ENCODE data around the gene SLC6A7. TPM values are rescaled to one million over a fixed set of nuclear protein-coding genes. Genes with fewer than 3 reads are reported as not detected.
A peak's percentile ranks its signal among the peaks of the same experiment; 100 is the strongest.

Gene SLC6A7
- total RNA-seq, 1 experiment from 2014 or later: 0.04 TPM

DNA sequence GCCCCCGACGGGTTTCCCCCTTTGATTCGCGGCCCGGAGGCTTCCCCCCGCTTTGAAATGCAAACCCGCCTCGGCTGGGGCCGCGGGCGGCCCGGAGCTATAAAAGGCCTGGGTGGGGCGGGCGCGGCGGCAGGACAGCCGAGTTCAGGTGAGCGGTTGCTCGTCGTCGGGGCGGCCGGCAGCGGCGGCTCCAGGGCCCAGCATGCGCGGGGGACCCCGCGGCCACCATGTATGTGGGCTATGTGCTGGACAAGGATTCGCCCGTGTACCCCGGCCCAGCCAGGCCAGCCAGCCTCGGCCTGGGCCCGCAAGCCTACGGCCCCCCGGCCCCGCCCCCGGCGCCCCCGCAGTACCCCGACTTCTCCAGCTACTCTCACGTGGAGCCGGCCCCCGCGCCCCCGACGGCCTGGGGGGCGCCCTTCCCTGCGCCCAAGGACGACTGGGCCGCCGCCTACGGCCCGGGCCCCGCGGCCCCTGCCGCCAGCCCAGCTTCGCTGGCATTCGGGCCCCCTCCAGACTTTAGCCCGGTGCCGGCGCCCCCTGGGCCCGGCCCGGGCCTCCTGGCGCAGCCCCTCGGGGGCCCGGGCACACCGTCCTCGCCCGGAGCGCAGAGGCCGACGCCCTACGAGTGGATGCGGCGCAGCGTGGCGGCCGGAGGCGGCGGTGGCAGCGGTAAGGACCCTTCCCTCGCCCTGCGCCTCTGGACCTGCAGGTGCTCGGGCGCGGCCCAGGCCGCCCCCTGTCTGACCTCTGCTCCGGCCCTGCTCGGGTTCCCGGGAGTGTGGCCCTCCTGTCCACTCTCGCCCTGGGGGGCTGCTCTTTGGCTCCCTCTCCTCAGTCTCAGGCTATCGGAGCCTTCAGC, 23.0 kb upstream of the SLC6A7 start, which contains the start of gene CDX1:
TSS of gene CDX1 (plus strand) at position 129 of the 862 bp plus-strand sequence. CDS start at position 228, 99 bp downstream.
- H3K4me1 Mint-ChIP-seq: peaks cover 24% of the 10 kb centered on the region
- H3K4me3 Mint-ChIP-seq: peak within 1 kb of the TSS; percentile 55
- H3K36me3 Mint-ChIP-seq: no peaks in the 10 kb centered on the region
- H3K27me3 Mint-ChIP-seq (ENCODE audit: low read depth): peaks cover 93% of the 10 kb centered on the region
- ATAC-seq (peak; percentile 21), DNase-seq (ENCODE audit: low spot score) (peak; percentile 59)
- POLR2A ChIA-PET: interaction anchor here (0.7 kb wide), 2 partner anchors 84 to 1287 kb away, joined by 3 read pairs; no protein-coding TSS in a partner anchor
- CTCF ChIA-PET: interaction anchor here (0.6 to 1.9 kb wide), 9 partner anchors 8 to 391 kb away, joined by 3 to 10 read pairs (median 3); no protein-coding TSS in a partner anchor
- no peaks in the 10 kb centered on the region for H3K9me3 Mint-ChIP-seq
- TF ChIP-seq TP53 (CRISPR knock-in tag; IDR thresholded peaks at IDR 0.05): no peak
- 0 out of 2 replicates have a peak, but pooled peaks have one; percentile 19 for TF ChIP-seq SP1 (CRISPR knock-in tag; conservative IDR thresholded peaks at IDR 0.05)
- no peak within 1 kb of the TSS for H3K27ac Mint-ChIP-seq

DNA sequence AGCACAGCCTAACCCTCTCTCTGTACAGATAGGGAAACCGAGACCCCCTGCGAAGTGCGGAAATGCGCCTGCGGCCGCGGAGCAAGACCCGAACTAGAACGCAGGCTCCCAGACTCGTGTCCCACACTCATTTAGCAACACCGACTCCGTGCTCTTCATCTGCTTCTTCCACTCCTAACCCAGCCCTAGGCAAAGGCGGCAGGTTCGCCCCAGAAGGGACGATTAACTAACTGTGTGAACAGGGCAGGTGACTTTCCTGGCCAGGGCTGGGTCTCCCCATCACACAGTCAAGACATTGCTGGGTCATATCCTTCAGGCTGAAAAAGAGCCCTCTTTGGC, 22.4 kb upstream of the SLC6A7 start:
- Mint-ChIP-seq H3K27ac (no peak overlapping the region), H3K27me3 (ENCODE audit: low read depth) (peaks cover 93% of the 10 kb centered on the region), H3K4me1 (peaks cover 24% of the 10 kb centered on the region), H3K9me3 (no peaks in the 10 kb centered on the region), H3K36me3 (no peaks in the 10 kb centered on the region), H3K4me3 (peak overlapping the region; percentile 55)
- ChIA-PET CTCF (interaction anchor here (0.9 to 1.9 kb wide), 4 partner anchors 8 to 48 kb away, joined by 3 to 10 read pairs (median 6); no protein-coding TSS in a partner anchor), POLR2A (no interaction called here)
- ATAC-seq (peak; percentile 9; the same call in 1 of the 2 replicates), DNase-seq (ENCODE audit: low spot score) (no peak)
- TF ChIP-seq SP1 (CRISPR knock-in tag; conservative IDR thresholded peaks at IDR 0.05): no peak
- TF ChIP-seq GABPB1 (CRISPR knock-in tag; IDR thresholded peaks at IDR 0.05): no peak
- no peak for TF ChIP-seq CBFB (CRISPR knock-in tag; IDR thresholded peaks at IDR 0.05; ENCODE audit: low read depth)
- no peak for TF ChIP-seq NR2C2 (CRISPR knock-in tag; IDR thresholded peaks at IDR 0.05)
- no peak for TF ChIP-seq IRF2 (CRISPR knock-in tag; IDR thresholded peaks at IDR 0.05; ENCODE audit: borderline replicate concordance, low read depth)
- no peak for TF ChIP-seq NFATC4 (CRISPR knock-in tag; IDR thresholded peaks at IDR 0.05)
- TF ChIP-seq, protein P1, sequence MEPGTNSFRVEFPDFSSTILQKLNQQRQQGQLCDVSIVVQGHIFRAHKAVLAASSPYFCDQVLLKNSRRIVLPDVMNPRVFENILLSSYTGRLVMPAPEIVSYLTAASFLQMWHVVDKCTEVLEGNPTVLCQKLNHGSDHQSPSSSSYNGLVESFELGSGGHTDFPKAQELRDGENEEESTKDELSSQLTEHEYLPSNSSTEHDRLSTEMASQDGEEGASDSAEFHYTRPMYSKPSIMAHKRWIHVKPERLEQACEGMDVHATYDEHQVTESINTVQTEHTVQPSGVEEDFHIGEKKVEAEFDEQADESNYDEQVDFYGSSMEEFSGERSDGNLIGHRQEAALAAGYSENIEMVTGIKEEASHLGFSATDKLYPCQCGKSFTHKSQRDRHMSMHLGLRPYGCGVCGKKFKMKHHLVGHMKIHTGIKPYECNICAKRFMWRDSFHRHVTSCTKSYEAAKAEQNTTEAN (CRISPR knock-in tag; IDR thresholded peaks at IDR 0.05): no peak
- TF ChIP-seq MXD4 (CRISPR knock-in tag; IDR thresholded peaks at IDR 0.05; ENCODE audit: borderline replicate concordance): no peak
- TF ChIP-seq TEAD1 (CRISPR knock-in tag; IDR thresholded peaks at IDR 0.05): no peak
- no peak for TF ChIP-seq SMAD3 (CRISPR knock-in tag; IDR thresholded peaks at IDR 0.05; ENCODE audit: borderline replicate concordance)
- no peak for TF ChIP-seq OVOL2 (CRISPR knock-in tag; IDR thresholded peaks at IDR 0.05; ENCODE audit: borderline replicate concordance)
- TF ChIP-seq, protein P2, sequence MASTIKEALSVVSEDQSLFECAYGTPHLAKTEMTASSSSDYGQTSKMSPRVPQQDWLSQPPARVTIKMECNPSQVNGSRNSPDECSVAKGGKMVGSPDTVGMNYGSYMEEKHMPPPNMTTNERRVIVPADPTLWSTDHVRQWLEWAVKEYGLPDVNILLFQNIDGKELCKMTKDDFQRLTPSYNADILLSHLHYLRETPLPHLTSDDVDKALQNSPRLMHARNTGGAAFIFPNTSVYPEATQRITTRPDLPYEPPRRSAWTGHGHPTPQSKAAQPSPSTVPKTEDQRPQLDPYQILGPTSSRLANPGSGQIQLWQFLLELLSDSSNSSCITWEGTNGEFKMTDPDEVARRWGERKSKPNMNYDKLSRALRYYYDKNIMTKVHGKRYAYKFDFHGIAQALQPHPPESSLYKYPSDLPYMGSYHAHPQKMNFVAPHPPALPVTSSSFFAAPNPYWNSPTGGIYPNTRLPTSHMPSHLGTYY (CRISPR knock-in tag; IDR thresholded peaks at IDR 0.05): no peak
- TF ChIP-seq, protein P3, sequence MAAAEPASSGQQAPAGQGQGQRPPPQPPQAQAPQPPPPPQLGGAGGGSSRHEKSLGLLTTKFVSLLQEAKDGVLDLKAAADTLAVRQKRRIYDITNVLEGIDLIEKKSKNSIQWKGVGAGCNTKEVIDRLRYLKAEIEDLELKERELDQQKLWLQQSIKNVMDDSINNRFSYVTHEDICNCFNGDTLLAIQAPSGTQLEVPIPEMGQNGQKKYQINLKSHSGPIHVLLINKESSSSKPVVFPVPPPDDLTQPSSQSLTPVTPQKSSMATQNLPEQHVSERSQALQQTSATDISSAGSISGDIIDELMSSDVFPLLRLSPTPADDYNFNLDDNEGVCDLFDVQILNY (CRISPR knock-in tag; IDR thresholded peaks at IDR 0.05): no peak
- TF ChIP-seq, protein P4, sequence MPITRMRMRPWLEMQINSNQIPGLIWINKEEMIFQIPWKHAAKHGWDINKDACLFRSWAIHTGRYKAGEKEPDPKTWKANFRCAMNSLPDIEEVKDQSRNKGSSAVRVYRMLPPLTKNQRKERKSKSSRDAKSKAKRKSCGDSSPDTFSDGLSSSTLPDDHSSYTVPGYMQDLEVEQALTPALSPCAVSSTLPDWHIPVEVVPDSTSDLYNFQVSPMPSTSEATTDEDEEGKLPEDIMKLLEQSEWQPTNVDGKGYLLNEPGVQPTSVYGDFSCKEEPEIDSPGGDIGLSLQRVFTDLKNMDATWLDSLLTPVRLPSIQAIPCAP (CRISPR knock-in tag; IDR thresholded peaks at IDR 0.05): no peak

DNA sequence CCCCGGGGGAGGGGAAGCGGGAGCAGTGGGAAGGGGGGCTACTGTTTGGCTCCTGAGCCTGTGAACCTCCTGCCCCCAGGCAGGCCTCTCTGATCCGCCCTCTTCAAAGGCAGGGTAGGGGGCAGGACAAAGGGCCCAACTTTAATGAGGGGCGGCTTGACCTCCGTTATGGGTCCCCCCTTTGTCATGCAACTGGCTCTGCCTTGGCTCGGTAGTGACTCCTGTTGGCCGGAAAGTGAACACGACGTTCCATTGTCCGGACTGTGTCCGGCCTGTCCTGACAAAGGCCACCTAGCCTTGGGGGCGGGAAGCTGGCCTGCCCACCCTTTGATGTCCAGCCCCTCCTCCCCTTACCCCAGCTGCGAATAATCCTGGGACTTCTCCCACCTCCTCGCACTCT, 22.0 kb upstream of the SLC6A7 start:
- DNase-seq (ENCODE audit: low spot score) (peak; percentile 47), ATAC-seq (peak; percentile 38)
- Mint-ChIP-seq H3K9me3 (no peaks in the 10 kb centered on the region), H3K27me3 (ENCODE audit: low read depth) (peaks cover 91% of the 10 kb centered on the region), H3K36me3 (no peaks in the 10 kb centered on the region), H3K4me1 (peaks cover 24% of the 10 kb centered on the region), H3K4me3 (peak overlapping the region; percentile 55), H3K27ac (no peak overlapping the region)
- POLR2A ChIA-PET: no interaction called here
- CTCF ChIA-PET: interaction anchor here (0.6 to 2.4 kb wide), 12 partner anchors 22 to 329 kb away, joined by 3 to 6 read pairs (median 4); no protein-coding TSS in a partner anchor
- TF ChIP-seq, protein P5, sequence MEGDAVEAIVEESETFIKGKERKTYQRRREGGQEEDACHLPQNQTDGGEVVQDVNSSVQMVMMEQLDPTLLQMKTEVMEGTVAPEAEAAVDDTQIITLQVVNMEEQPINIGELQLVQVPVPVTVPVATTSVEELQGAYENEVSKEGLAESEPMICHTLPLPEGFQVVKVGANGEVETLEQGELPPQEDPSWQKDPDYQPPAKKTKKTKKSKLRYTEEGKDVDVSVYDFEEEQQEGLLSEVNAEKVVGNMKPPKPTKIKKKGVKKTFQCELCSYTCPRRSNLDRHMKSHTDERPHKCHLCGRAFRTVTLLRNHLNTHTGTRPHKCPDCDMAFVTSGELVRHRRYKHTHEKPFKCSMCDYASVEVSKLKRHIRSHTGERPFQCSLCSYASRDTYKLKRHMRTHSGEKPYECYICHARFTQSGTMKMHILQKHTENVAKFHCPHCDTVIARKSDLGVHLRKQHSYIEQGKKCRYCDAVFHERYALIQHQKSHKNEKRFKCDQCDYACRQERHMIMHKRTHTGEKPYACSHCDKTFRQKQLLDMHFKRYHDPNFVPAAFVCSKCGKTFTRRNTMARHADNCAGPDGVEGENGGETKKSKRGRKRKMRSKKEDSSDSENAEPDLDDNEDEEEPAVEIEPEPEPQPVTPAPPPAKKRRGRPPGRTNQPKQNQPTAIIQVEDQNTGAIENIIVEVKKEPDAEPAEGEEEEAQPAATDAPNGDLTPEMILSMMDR (IDR thresholded peaks at IDR 0.05): peak; percentile 32; the same call in 1 of the 2 replicates
- TF ChIP-seq, protein P6, sequence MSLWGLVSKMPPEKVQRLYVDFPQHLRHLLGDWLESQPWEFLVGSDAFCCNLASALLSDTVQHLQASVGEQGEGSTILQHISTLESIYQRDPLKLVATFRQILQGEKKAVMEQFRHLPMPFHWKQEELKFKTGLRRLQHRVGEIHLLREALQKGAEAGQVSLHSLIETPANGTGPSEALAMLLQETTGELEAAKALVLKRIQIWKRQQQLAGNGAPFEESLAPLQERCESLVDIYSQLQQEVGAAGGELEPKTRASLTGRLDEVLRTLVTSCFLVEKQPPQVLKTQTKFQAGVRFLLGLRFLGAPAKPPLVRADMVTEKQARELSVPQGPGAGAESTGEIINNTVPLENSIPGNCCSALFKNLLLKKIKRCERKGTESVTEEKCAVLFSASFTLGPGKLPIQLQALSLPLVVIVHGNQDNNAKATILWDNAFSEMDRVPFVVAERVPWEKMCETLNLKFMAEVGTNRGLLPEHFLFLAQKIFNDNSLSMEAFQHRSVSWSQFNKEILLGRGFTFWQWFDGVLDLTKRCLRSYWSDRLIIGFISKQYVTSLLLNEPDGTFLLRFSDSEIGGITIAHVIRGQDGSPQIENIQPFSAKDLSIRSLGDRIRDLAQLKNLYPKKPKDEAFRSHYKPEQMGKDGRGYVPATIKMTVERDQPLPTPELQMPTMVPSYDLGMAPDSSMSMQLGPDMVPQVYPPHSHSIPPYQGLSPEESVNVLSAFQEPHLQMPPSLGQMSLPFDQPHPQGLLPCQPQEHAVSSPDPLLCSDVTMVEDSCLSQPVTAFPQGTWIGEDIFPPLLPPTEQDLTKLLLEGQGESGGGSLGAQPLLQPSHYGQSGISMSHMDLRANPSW (CRISPR knock-in tag; conservative IDR thresholded peaks at IDR 0.05; ENCODE audit: low read depth): no peak

Data from WTC11 (cell line).